ENCODE results near the gene CARF. TPM values are rescaled to one million over a fixed set of nuclear protein-coding genes. Genes with fewer than 3 reads are reported as not detected.
"Not testable (repeated sequence)": the region's sequence is repeated elsewhere in the genome, so short reads cannot be mapped to it uniquely, and the experiment has no call there.

Gene CARF
- total and polyA plus RNA-seq, 2 donors (not counting 1 experiment from before 2014, with no cell fraction given) = 7.2 to 8.6 TPM

- Histone ChIP-seq H3K79me2 (ENCODE audit: control insufficient read depth, insufficient read depth, low read length) (peaks cover 33% of the 10 kb centered on the region), H3K4me1 (ENCODE audit: control insufficient read depth, extremely low read depth, insufficient read depth, low read length) (no peaks in the 10 kb centered on the region), H4K20me1 (ENCODE audit: control insufficient read depth, extremely low read depth, insufficient read depth, low read length) (no peaks in the 10 kb centered on the region), H3K27ac (ENCODE audit: insufficient read depth, low read length) (no peak overlapping the region), H3K36me3 (ENCODE audit: control insufficient read depth, insufficient read depth, low read length) (no peaks in the 10 kb centered on the region), H3K4me2 (ENCODE audit: extremely low read depth, insufficient read depth, low read length) (peak overlapping the region; percentile 91), H3K4me3 (replicated peaks in 1 of 4; ENCODE audit: control extremely low read depth in 1 of 4, insufficient read depth in 1 of 4, low read depth in 3 of 4, low read length in 4 of 4) (peak overlapping the region; percentile 85 to 99 (median 94)), H3K27me3 (ENCODE audit: control insufficient read depth, insufficient read depth, low read length) (no peaks in the 10 kb centered on the region), H2AFZ (ENCODE audit: low read length) (no peak overlapping the region), H3K9ac (ENCODE audit: insufficient read depth, low read length) (no peak overlapping the region), H3K9me3 (ENCODE audit: control insufficient read depth, insufficient read depth, low read depth, low read length) (no peaks in the 10 kb centered on the region)
- no peak for DNase-seq (ENCODE audit: low read depth in 2 of 2)
- TF ChIP-seq CTCF (conservative IDR thresholded peaks at IDR 0.05 in 1 of 2, IDR thresholded peaks at IDR 0.05 in 1 of 2; ENCODE audit: low read depth in 1 of 2, low read length in 2 of 2) = no peak
- no peak for TF ChIP-seq EZH2 (IDR thresholded peaks at IDR 0.05; ENCODE audit: low read length, missing control alignments)
Measured at GRCh38 chr2:202910698-202911097, 1.4 kb upstream of the CARF start.

GRCh38 chr2:202911203-202911511, 918 bp upstream of the CARF start:
- no peak for TF ChIP-seq EZH2 (IDR thresholded peaks at IDR 0.05; ENCODE audit: low read length, missing control alignments)
- no peak for TF ChIP-seq CTCF (conservative IDR thresholded peaks at IDR 0.05 in 1 of 2, IDR thresholded peaks at IDR 0.05 in 1 of 2; ENCODE audit: low read depth in 1 of 2, low read length in 2 of 2)
- Histone ChIP-seq H3K4me3 (replicated peaks in 1 of 4; ENCODE audit: control extremely low read depth in 1 of 4, insufficient read depth in 1 of 4, low read depth in 3 of 4, low read length in 4 of 4) (peak overlapping the region; percentile 85 to 99 (median 94)), H3K4me2 (ENCODE audit: extremely low read depth, insufficient read depth, low read length) (peak overlapping the region; percentile 91), H4K20me1 (ENCODE audit: control insufficient read depth, extremely low read depth, insufficient read depth, low read length) (no peaks in the 10 kb centered on the region), H3K9me3 (ENCODE audit: control insufficient read depth, insufficient read depth, low read depth, low read length) (no peaks in the 10 kb centered on the region), H3K27me3 (ENCODE audit: control insufficient read depth, insufficient read depth, low read length) (no peaks in the 10 kb centered on the region), H3K4me1 (ENCODE audit: control insufficient read depth, extremely low read depth, insufficient read depth, low read length) (no peaks in the 10 kb centered on the region), H3K27ac (ENCODE audit: insufficient read depth, low read length) (peak overlapping the region; percentile 81), H3K79me2 (ENCODE audit: control insufficient read depth, insufficient read depth, low read length) (peaks cover 33% of the 10 kb centered on the region), H3K9ac (ENCODE audit: insufficient read depth, low read length) (peak overlapping the region; percentile 68), H2AFZ (ENCODE audit: low read length) (peak overlapping the region; percentile 99), H3K36me3 (ENCODE audit: control insufficient read depth, insufficient read depth, low read length) (no peaks in the 10 kb centered on the region)
- no peak for DNase-seq (ENCODE audit: low read depth in 2 of 2)

DNA sequence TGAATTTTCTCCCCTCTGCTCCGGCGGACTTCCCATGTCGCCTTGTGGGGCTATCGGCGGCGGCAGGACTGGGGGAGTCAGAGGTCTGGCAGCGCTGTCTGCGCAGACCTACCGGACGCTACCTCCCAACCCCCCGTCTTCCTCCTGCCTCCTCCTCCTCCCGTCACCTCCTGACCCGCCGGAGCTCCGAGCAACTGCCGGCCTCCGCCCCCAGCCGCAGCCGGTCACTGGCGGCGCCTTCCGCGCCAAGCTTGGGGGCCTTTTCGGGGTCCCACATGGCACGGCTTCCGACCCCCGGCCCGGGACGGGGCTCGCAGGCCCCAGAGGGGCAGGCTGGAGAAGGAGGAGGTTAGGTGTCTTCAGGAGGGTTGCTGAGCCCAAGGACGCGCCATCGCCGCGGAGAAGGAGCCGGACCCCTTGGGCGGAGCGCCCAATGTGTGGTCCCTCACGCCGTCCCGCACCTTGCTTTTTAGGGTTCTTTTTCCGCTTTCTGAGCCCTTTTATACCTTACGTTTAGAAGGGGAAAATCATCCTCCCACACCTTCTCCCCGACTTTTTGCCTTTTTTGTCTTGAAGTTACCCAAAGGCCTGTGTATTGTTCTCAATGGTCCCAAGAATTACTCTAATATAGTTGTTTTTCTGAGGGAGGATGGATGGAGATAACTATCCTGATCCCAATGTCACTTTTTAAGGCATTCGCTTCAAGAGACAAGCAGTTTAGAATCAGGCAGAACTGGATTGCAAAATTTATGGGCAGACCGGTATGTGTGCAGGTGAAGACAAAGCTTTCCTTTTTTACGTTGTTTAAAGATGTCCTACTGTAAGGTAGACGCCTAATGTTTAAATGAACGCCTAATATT, 497 bp downstream of the CARF start:
- not testable (repeated sequence) for H3K27me3 ChIP-seq (ENCODE audit: control insufficient read depth, insufficient read depth, low read length); H4K20me1 ChIP-seq (ENCODE audit: control insufficient read depth, extremely low read depth, insufficient read depth, low read length); DNase-seq (ENCODE audit: low read depth in 2 of 2); H3K36me3 ChIP-seq (ENCODE audit: control insufficient read depth, insufficient read depth, low read length); H3K4me1 ChIP-seq (ENCODE audit: control insufficient read depth, extremely low read depth, insufficient read depth, low read length); H3K9me3 ChIP-seq (ENCODE audit: control insufficient read depth, insufficient read depth, low read depth, low read length)
- H3K79me2 ChIP-seq (ENCODE audit: control insufficient read depth, insufficient read depth, low read length) = peaks cover 33% of the 10 kb centered on the region
- H3K9ac ChIP-seq (ENCODE audit: insufficient read depth, low read length) = peak overlapping the region; percentile 68
- peak overlapping the region; percentile 65 for H3K4me2 ChIP-seq (ENCODE audit: extremely low read depth, insufficient read depth, low read length)
- peak overlapping the region; percentile 81 for H3K27ac ChIP-seq (ENCODE audit: insufficient read depth, low read length)
- peak overlapping the region; percentile 21 for H2AFZ ChIP-seq (ENCODE audit: low read length)
- H3K4me3 ChIP-seq (replicated peaks in 1 of 4; ENCODE audit: control extremely low read depth in 1 of 4, insufficient read depth in 1 of 4, low read depth in 3 of 4, low read length in 4 of 4) = peak overlapping the region; percentile 85 to 99 (median 94)

Measured in fibroblast of lung (primary cell).